Measurements from ENCODE around the gene CCNL1.

CCNL1 gene

GRCh38 chr3:157101486-157101885, 58.5 kb downstream of the CCNL1 start:
- Histone ChIP-seq H3K27ac (ENCODE audit: low read length) (no peak overlapping the region), H3F3A (ENCODE audit: insufficient read depth, low read length) (peaks cover 47% of the 10 kb centered on the region), H3K4me2 (ENCODE audit: low read depth, low read length) (no peak overlapping the region), H3K9ac (ENCODE audit: low read length) (no peak overlapping the region), H3K36me3 (replicated peaks; ENCODE audit: insufficient read depth, low read length) (no peaks in the 10 kb centered on the region), H3K9me2 (replicated peaks; ENCODE audit: insufficient read depth, low read length) (no peaks in the 10 kb centered on the region), H3K79me2 (ENCODE audit: low read length) (no peaks in the 10 kb centered on the region), H3K4me3 (ENCODE audit: low read length) (no peak overlapping the region), H2AFZ (ENCODE audit: low read length) (no peak overlapping the region), H3K4me1 (ENCODE audit: low read length) (peaks cover 80% of the 10 kb centered on the region), H4K20me1 (ENCODE audit: insufficient read depth, low read length) (no peaks in the 10 kb centered on the region), H3K27me3 (replicated peaks; ENCODE audit: insufficient read depth, low read length) (no peaks in the 10 kb centered on the region), H3K9me3 (replicated peaks; ENCODE audit: insufficient read depth, low read length) (no peaks in the 10 kb centered on the region)
- TF ChIP-seq CTCF (IDR thresholded peaks at IDR 0.05; ENCODE audit: low read length) (no peak), EZH2phosphoT487 (IDR thresholded peaks at IDR 0.05; ENCODE audit: low read length) (no peak), EZH2 (optimal IDR thresholded peaks at IDR 0.05; ENCODE audit: low read depth, low read length) (no peak)
- no peak for DNase-seq

GRCh38 chr3:157100608-157101396, 59.1 kb downstream of the CCNL1 start:
- no peak for TF ChIP-seq EZH2phosphoT487 (IDR thresholded peaks at IDR 0.05; ENCODE audit: low read length)
- TF ChIP-seq CTCF (IDR thresholded peaks at IDR 0.05; ENCODE audit: low read length), result no peak
- no peak for TF ChIP-seq EZH2 (optimal IDR thresholded peaks at IDR 0.05; ENCODE audit: low read depth, low read length)
- H3K27ac ChIP-seq (ENCODE audit: low read length), result no peak overlapping the region

GRCh38 chr3:157100096-157100477, 59.9 kb downstream of the CCNL1 start:
- no peaks in the 10 kb centered on the region for H3K9me2 ChIP-seq (replicated peaks; ENCODE audit: insufficient read depth, low read length)
- no peak for DNase-seq

More at GRCh38 chr3:157100608-157101396, 59.1 kb downstream of the CCNL1 start:
- H3K9me2 ChIP-seq (replicated peaks; ENCODE audit: insufficient read depth, low read length), result no peaks in the 10 kb centered on the region
- H3K9ac ChIP-seq (ENCODE audit: low read length), result no peak overlapping the region
- H3K9me3 ChIP-seq (replicated peaks; ENCODE audit: insufficient read depth, low read length), result no peaks in the 10 kb centered on the region
- peaks cover 73% of the 10 kb centered on the region for H3K4me1 ChIP-seq (ENCODE audit: low read length)
- no peaks in the 10 kb centered on the region for H3K36me3 ChIP-seq (replicated peaks; ENCODE audit: insufficient read depth, low read length)
- peaks cover 40% of the 10 kb centered on the region for H3F3A ChIP-seq (ENCODE audit: insufficient read depth, low read length)
- no peaks in the 10 kb centered on the region for H4K20me1 ChIP-seq (ENCODE audit: insufficient read depth, low read length)
- no peaks in the 10 kb centered on the region for H3K79me2 ChIP-seq (ENCODE audit: low read length)
- no peak overlapping the region for H3K4me3 ChIP-seq (ENCODE audit: low read length)
- DNase-seq, result no peak
- no peaks in the 10 kb centered on the region for H3K27me3 ChIP-seq (replicated peaks; ENCODE audit: insufficient read depth, low read length)
- no peak overlapping the region for H3K4me2 ChIP-seq (ENCODE audit: low read depth, low read length)
- H2AFZ ChIP-seq (ENCODE audit: low read length), result no peak overlapping the region

More at GRCh38 chr3:157100096-157100477, 59.9 kb downstream of the CCNL1 start:
- TF ChIP-seq CTCF (IDR thresholded peaks at IDR 0.05; ENCODE audit: low read length) (no peak), EZH2 (optimal IDR thresholded peaks at IDR 0.05; ENCODE audit: low read depth, low read length) (no peak), EZH2phosphoT487 (IDR thresholded peaks at IDR 0.05; ENCODE audit: low read length) (no peak)
- no peak overlapping the region for H3K4me3 ChIP-seq (ENCODE audit: low read length)
- H2AFZ ChIP-seq (ENCODE audit: low read length), result no peak overlapping the region
- H3K4me1 ChIP-seq (ENCODE audit: low read length), result peaks cover 66% of the 10 kb centered on the region
- H3K27ac ChIP-seq (ENCODE audit: low read length), result no peak overlapping the region
- H3K9ac ChIP-seq (ENCODE audit: low read length), result no peak overlapping the region
- H3F3A ChIP-seq (ENCODE audit: insufficient read depth, low read length), result peaks cover 33% of the 10 kb centered on the region
- H3K36me3 ChIP-seq (replicated peaks; ENCODE audit: insufficient read depth, low read length), result no peaks in the 10 kb centered on the region
- no peaks in the 10 kb centered on the region for H3K79me2 ChIP-seq (ENCODE audit: low read length)
- H3K4me2 ChIP-seq (ENCODE audit: low read depth, low read length), result no peak overlapping the region
- H4K20me1 ChIP-seq (ENCODE audit: insufficient read depth, low read length), result no peaks in the 10 kb centered on the region
- no peaks in the 10 kb centered on the region for H3K27me3 ChIP-seq (replicated peaks; ENCODE audit: insufficient read depth, low read length)
- H3K9me3 ChIP-seq (replicated peaks; ENCODE audit: insufficient read depth, low read length), result no peaks in the 10 kb centered on the region
